Mammary epithelial cell (primary cell): Measurements from ENCODE around the gene PCBP3.

ENCODE experiments used
- CTCF ChIP-seq, 2 donors: IDR thresholded peaks in 1 of 2; conservative IDR thresholded peaks in 1 of 2; 2 replicates each; pipeline ENCODE4 v1.5.1; 2011 to 2012; ENCODE audit warnings: inconsistent platforms in 2 of 2, low read length in 2 of 2, mild to moderate bottlenecking in 2 of 2, control low read depth in 1 of 2, low read depth in 1 of 2; ENCODE audit not compliant: insufficient read depth in 1 of 2; ENCODE audit errors: extremely low read depth in 1 of 2
- EZH2 ChIP-seq: IDR thresholded peaks from 2 replicates; pipeline ENCODE4 v1.6.1; 2012; ENCODE audit warnings: low read length, inconsistent platforms, borderline replicate concordance

GRCh38 chr21:45872902-45873301, 229.4 kb downstream of the PCBP3 start:
- TF ChIP-seq EZH2 (no peak), CTCF (conservative IDR thresholded peaks at IDR 0.05 in 1 of 2, IDR thresholded peaks at IDR 0.05 in 1 of 2; ENCODE audit: extremely low read depth in 1 of 2, insufficient read depth in 1 of 2, low read depth in 1 of 2, low read length in 2 of 2) (no peak)
